ENCODE results near the gene SORCS2. TPM values are rescaled to one million over a fixed set of nuclear protein-coding genes. Genes with fewer than 3 reads are reported as not detected.

Gene SORCS2
- total RNA-seq, 4 donors from 2014 or later, result 0.26 to 17.1 (median 2.9) TPM

- no peak overlapping the region for H3K27ac ChIP-seq
- H3K4me3 ChIP-seq, result no peak overlapping the region
- no peaks in the 10 kb centered on the region for H3K36me3 ChIP-seq
- TF ChIP-seq, protein P1, sequence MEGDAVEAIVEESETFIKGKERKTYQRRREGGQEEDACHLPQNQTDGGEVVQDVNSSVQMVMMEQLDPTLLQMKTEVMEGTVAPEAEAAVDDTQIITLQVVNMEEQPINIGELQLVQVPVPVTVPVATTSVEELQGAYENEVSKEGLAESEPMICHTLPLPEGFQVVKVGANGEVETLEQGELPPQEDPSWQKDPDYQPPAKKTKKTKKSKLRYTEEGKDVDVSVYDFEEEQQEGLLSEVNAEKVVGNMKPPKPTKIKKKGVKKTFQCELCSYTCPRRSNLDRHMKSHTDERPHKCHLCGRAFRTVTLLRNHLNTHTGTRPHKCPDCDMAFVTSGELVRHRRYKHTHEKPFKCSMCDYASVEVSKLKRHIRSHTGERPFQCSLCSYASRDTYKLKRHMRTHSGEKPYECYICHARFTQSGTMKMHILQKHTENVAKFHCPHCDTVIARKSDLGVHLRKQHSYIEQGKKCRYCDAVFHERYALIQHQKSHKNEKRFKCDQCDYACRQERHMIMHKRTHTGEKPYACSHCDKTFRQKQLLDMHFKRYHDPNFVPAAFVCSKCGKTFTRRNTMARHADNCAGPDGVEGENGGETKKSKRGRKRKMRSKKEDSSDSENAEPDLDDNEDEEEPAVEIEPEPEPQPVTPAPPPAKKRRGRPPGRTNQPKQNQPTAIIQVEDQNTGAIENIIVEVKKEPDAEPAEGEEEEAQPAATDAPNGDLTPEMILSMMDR (IDR thresholded peaks at IDR 0.05), result no peak
- peaks cover 0 to 9% of the 10 kb centered on the region in 2 donors for H3K9me3 ChIP-seq
- intact Hi-C loops (cut with DNase I; ENCODE audit: low total_unique reads), result no loop called here
- H3K27me3 ChIP-seq, result no peaks in the 10 kb centered on the region
- no peak for DNase-seq
- H3K4me1 ChIP-seq, result no peaks in the 10 kb centered on the region
Measured at GRCh38 chr4:7343950-7344349, 151.6 kb downstream of the SORCS2 start.

DNA sequence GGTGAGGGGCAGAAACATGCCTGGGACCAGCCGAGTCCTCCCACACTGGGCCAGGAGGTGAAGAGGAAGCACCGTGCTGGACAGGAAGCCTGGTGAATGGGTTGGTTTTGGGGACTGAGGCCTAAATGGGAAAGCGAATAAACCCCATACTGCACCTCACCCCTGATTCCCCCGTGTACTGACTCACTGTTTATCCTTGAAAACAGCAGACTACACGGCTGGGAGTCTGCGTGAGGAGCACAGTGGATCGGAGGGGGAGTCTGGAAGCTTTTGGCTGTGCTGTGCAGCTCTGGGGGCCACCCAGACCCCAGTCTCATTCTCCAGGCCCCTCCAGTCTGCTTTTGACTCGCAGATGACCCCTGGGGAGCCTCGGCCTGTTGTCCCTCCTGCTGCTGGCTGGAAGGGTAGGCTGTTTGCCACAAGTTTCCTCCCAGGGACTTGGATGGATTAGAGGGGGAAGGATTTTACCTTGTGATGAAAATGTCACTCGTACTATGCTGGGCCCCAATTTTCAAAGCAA lies 152.4 kb downstream of the SORCS2 start:
- intact Hi-C loops (cut with DNase I; ENCODE audit: low total_unique reads), result no loop called here
- Histone ChIP-seq H3K27me3 (no peaks in the 10 kb centered on the region), H3K4me3 (no peak overlapping the region), H3K36me3 (no peaks in the 10 kb centered on the region), H3K9me3 (peaks cover 0 to 9% of the 10 kb centered on the region in 2 donors), H3K4me1 (no peaks in the 10 kb centered on the region), H3K27ac (no peak overlapping the region)
- DNase-seq, result no peak
- TF ChIP-seq, protein P1 (IDR thresholded peaks at IDR 0.05), result no peak
- TF ChIP-seq POLR2A (IDR thresholded peaks at IDR 0.05), result no peak

DNA sequence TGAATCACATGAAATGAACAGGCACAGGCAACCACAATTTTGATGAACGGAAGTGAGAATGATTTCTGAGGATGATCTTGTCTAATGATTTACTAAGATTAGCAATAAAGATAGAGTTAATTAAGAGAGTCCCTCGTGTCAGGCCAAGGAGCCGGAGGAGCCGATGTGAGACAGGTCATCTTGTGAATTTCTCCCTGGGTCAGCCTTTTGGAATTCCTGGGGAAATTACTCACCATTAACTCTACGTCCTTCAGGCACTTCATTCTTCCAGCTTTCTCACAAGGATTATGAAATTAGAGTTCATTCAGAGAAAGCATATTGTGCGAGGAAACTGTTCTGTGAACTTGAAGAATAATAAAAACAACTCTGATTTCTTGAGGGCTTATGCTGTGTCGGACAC lies 155.6 kb downstream of the SORCS2 start:
- no peaks in the 10 kb centered on the region for H3K27me3 ChIP-seq
- H3K27ac ChIP-seq, result no peak overlapping the region
- no peaks in the 10 kb centered on the region for H3K36me3 ChIP-seq
- H3K4me3 ChIP-seq, result no peak overlapping the region
- peaks cover 0 to 9% of the 10 kb centered on the region in 2 donors for H3K9me3 ChIP-seq
- intact Hi-C loops (cut with DNase I; ENCODE audit: low total_unique reads), result no loop called here
- no peaks in the 10 kb centered on the region for H3K4me1 ChIP-seq
- TF ChIP-seq, protein P1 (IDR thresholded peaks at IDR 0.05), result no peak
- TF ChIP-seq POLR2A (IDR thresholded peaks at IDR 0.05), result no peak
- DNase-seq, result no peak

DNA sequence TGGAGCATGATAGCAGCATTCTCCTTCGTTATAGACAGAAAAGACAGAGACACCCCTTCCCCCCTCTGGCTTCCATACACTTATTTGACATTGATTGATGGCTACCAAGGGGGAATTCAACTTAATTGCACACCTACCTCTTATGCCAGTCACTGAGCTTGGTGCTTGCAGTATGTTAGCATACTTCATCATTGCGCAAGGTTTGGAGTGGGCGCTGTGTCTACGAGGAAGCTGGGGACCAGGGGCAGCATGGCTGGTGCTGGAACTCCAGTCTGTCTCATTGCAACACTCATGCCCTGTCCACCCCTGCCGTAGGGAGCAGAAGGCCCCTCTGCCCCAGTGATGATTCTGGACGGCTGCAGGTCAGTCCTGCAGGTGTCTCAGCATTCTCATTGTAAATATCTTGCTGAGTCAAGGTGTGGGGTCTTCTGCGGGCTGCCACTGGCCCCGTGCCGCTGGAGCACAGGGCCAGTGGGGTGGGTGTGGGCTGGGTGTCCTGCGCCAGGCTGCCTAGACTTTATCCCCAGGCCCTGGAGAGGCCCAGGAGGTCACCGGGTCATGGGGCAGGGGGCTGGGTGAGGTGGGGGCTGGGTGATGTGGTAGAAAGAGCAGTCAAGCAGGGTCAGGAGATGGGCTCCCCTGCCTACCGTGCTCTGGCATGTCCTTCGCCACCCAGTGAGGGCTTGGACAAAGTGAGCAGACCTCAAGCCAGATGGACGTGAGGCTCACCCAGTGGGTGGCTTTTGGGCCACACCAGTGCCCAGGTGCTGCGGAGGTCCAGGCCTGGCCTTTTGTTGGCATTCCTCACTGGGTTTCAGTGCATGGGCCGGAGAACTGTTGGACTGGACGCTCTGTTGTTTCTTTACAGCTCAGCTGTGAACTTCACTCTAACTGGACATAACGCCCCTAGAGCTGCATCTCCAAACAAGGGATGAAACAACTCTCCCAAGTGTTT lies 156.9 kb downstream of the SORCS2 start:
- H3K4me3 ChIP-seq, result no peak overlapping the region
- intact Hi-C loops (cut with DNase I; ENCODE audit: low total_unique reads), result no loop called here
- no peak for DNase-seq

More for the DNA sequence above, 156.9 kb downstream of the SORCS2 start:
- Histone ChIP-seq H3K9me3 (peaks cover 0 to 9% of the 10 kb centered on the region in 2 donors), H3K27me3 (no peaks in the 10 kb centered on the region), H3K4me1 (no peaks in the 10 kb centered on the region), H3K36me3 (no peaks in the 10 kb centered on the region), H3K27ac (no peak overlapping the region)
- no peak for TF ChIP-seq POLR2A (IDR thresholded peaks at IDR 0.05)
- TF ChIP-seq, protein P1 (IDR thresholded peaks at IDR 0.05), result no peak

Data from uterus (tissue), 4 donors.